GM21786 (cell line): ENCODE measurements around the gene KYNU.
"Not testable (repeated sequence)": the region's sequence is repeated elsewhere in the genome, so short reads cannot be mapped to it uniquely, and the experiment has no call there.

ENCODE experiments used
- ATAC-seq: cut with Tn5 transposase; IDR thresholded peaks from one replicate; pipeline ENCODE4 v1.9.1; 2021; ENCODE audit not compliant: unreplicated experiment

The KYNU gene

DNA sequence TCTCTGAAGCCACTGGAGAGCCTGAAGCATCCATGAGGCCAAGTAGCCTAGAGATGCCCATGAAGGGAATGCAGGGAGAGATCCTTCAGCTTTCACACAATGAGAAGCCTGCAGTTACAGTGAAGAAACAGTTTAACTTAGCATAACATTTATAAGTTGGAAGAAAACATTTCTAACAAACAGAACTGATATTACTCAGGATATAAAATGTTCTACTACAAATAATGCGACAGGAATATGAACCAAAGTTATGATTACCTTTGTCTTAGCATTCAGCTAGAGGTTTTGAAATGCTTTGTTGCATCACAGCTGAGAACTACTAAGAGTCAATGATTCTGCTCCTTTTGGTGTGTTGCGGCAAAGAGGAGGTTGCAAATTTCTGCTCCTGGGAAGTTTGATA lies 6.9 kb upstream of the KYNU start:
- ATAC-seq = no peak

DNA sequence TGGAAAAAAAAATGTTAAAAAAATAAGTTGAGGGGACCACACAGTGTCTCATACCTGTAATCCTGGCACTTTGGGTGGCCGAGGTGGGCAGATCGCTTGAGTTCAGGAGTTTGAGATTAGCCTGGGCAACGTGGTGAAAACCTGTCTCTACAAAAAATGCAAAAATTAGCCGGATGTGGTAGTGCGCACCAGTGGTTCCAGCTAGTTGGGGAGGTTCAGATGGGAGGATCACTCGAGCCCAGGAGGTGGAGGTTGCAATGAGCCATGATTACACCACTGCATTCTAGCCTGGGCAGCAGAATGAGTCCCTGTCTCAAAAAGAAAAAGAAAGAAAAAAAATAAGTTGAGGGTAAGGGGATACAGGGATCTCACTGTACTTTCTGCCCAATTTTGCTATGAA lies 6.1 kb upstream of the KYNU start:
- ATAC-seq = no peak

DNA sequence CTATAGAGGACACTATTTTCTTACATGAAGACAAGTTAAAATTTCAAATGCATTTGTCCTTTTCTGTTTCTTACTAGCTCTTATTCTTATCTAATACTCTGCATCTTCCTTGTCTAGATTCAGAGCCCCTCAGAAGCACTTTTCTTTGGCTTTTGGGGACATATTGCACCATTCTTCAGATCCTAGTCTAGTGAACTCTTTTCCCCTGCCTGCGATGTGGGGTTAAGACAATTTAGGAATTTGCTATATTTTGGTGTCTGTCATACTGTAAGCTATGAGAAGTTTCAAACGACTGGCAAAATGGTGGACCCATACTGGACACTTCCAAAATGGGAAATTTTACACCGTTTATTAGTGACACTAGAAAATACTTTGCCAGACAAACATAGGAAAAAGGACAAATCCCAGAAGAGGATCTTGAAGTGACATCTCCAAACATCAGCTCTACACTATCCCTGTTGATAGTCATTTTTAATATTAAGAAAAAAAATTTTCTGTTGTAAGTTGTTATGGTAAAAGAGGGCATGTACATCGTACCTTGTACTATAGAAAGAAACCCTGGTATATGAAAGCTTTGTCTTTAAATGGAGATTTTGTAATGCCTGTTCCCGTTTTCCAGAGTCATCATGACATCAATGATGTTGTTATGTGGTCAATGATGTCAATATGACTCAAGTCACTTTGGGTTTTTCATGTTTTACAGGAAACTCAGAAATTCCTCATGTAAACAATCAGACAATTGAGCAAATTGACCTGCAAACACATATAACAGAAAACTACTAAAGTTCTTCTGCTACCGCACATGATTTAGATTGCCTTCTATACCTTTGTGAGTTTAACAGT lies 4.4 kb upstream of the KYNU start:
- no peak for ATAC-seq

DNA sequence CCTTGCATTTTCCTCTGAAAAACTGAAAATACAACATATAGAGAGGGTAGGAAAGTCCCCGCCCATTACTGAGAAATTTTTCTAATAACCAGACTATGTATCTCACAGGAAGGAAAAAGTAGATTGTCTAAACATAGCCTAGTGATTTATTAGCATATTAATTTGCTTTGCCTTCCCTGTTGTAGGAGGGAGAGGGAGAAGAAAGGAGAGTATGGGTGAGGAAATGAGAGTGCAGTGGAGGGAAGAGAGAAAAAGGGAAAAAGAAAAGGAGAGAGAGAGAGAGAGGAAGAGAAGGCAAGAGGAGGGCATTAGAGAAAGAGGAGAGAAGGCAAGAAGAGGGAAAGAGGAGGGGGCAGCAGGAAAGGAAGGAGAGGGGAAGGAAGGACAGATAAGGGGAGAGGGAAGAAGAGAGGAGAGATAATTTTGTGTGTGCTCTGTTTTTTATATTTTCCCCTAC lies 3.6 kb upstream of the KYNU start:
- peak; percentile 19 for ATAC-seq

DNA sequence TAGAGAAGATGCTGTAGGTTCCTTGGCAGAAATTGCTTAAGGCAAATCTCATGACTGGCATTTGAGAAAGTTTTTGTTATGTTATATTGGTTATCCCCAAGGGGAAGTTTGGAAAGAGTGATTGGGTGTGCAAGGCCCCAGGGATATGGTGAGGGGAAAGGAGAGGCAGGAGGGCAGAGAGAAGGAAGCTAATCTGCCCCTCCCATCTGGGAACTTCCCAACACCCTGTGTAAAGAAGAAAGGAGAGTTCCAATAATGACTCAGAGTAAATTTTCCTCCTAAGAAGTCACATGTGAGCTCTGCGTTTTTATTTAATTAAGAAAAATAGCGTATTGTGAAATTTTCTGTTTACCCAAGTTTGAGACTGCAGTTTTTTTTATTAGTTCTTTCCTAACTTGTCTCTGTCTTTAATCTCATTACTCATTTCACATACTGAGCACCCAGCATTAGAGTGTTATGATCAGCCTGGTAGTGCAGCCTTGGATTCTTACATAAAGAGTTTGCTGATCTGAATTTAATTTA lies 3.1 kb upstream of the KYNU start:
- peak; percentile 15 for ATAC-seq

DNA sequence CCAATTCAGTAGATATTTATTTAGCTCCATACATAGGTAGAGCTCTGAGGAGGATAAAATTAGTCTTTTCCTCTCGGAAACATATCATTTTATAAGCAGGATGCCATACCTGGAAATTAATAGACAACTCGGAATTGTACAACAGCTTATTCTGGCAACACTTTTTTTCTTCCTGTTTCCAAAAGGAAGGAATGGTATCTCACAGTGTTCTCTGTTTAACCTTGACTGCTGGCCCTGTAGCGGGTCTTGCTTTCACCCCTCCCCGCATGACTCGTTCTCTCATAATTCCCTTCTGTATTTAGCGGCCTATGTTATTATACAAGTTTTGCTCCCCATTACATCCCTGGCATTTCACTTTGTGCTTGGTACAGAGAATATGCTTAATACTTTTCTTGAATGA lies 2.5 kb upstream of the KYNU start:
- ATAC-seq = no peak

DNA sequence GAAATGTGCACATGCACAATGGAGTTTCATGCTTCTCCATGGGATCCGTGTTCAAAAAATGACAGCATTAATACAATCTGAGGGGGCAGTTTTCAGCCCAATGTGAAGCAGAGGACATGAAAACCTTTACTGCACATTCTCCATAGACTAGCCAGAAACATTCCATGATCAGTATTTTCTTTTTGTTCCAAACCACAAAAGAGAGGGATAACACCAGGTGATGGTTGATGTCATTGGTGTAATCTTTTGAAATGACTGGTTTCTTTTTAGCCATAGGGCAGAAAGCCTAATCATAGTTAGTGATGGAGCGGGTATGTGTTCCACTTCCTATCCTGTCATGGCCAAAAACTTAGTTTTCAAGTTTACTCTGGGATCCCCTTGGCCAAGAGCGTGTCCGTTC lies 1.8 kb upstream of the KYNU start:
- no peak for ATAC-seq

DNA sequence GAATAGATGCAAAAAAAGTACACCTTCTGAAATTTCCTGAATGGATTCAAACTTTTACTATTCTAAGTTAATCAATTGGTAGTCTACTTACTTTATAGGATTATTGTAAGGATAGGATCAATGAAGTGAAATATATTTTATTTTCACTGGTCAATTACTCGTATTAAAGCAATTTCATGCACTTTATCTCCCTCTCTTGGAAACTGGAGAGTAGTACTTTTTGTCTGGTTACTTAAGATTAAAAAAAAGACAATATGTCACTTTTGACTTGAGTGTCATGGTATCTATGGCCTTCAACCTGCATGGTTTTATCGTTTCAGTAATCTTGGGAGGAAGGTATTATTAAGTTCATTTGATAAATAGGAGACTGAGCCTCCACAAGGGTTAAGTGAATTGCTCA lies 1.0 kb upstream of the KYNU start:
- ATAC-seq = no peak

DNA sequence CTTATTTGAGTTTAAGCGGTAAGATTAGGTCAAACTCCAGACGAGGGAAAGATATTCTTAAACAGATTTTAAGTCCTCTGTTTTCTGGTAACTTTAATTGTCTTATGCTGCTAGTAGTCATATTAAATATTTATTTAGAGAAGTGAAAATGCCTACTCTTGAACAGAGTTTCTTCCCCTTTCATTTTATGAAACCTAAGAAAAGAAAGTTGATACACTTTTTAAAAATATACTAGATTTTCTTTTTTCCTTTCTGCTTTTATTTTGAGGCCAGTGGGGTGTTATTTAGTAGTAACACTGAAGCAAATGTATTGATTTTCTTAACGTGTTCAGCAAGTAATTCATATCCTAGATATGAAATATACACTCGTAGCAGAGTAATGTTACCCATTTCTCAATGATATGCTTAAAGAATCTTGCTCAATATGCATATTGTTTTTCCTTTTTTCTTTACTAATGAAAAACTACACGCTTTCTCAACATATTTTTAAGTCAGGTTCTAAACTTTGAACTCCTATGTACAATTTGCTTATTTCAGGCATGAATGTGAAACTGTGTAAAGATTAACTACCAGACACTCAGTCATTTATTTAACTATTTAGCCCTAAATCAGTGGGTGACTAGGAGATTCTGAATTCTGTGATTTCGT lies 691 bp downstream of the KYNU start:
- ATAC-seq = peak; percentile 27

DNA sequence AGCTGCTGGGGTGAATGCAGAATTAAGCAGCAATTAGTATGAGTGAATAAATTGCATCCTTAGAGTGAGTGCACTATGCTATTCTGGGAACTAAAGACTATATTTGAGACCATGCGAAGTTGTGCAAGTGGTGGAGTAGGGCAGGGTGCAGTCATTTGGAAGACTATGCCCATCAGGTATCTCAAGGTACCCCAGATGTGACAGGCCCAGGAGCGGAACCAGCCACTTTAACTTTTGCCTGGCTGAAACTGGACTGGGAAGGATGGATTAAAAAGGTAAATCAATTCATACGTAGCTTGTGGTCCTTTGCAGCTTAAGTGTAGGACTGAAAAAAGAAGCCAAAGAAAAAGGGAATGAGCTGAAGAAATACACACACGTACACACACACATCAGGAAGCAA lies 1.7 kb downstream of the KYNU start:
- ATAC-seq = no peak

DNA sequence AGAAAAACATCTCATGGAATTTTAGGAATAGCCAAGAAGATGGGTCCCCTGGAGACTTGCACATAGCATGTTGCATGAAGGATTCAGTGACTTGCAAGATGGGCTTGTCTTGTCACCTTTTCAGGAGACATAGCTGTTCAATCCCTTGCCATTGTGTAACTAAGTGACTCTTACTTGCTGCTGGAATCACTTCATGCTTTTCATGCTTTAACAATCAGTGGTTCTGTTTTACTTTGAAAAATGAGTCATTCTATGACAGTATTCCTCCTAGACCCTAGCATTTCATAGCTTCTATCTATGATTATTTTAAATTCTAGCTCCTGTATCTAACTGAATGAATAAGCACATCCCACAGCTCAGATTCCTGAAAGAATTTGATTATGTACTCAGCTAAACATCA lies 2.8 kb downstream of the KYNU start:
- ATAC-seq = no peak

DNA sequence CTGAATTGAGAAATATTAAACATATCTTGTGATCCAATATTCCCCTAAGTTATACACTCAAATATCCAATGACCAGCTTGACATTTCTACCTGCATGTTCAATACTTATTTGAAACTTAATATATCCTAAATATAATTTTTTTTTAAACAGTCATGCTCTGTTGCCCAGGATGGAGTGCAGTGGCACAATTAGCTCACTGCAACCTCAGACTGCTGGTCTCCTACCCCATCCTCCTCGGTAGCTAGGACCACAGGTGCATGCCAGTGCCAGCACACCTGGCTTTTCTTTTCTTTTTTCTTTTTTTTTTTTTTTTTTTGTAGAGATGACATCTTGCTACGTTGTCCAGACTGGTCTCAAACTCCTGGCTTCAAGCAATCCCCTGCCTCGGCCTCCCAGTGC lies 4.2 kb downstream of the KYNU start:
- no peak for ATAC-seq

DNA sequence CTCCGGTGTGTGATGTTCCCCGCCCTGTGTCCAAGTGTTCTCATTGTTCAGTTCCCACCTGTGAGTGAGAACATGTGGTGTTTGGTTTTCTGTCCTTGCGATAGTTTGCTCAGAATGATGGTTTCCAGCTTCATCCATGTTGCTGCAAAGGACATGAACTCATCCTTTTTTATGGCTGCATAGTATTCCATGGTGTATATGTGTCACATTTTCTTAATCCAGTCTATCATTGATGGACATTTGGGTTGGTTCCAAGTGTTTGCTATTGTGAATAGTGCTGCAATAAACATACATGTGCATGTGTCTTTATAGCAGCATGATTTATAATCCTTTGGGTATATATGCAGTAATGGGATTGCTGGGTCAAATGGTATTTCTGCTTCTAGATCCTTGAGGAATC lies 5.0 kb downstream of the KYNU start:
- not testable (repeated sequence) for ATAC-seq

DNA sequence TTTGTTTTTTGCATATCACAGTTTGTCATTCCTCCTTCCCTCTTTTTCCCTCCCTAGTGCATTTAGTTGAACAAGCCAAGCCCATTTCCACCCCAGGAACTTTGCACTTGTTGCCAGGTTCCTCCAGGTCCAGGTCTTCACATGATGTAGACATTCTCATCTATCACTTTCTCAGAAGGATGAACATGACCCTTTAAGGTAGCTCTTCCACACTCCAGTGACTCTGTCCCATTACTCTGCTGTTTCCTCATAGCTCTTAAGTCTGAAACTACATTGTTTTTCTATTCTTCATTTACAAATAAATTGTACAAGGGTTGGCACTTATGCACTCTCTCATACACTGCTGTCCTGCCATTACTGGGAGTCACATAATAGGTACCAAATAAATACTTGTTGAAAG lies 6.1 kb downstream of the KYNU start:
- no peak for ATAC-seq

DNA sequence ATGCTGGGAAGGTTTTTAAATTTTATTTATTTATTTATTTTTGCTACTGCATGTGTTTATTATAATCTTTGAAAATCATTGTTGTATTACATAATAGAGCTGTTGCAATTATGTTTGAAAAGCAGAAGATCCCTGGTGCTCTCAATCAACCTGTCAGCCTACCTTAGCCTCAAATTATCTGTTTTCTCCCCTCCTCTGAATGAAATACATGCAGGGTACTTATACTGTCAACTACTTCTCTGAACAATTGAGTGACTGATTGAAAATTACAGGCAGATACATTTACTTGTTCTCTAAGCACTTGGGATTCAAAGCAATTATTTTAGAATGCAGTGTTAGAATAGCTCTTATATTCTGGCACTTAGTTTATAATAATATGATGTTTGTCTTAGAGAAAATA lies 8.1 kb downstream of the KYNU start:
- ATAC-seq = no peak

DNA sequence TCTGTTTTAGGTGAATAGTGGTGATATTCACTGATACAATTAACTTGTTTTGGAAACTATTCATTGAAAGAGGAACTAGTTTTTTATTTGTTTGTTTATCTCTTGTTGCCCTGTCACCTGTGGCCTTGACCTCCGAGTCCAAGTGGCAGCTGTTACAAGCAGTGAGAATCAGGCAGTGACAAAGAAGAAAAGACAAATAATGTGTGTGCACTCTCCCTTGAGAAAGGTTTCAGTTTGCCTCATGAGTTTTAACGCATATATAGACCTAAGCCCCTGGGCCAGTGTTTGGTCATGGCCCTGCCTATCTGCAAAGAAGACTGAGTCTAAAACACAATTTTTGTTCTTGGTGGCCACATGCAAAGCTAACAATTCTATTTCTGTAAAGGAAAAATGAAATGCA lies 15.3 kb downstream of the KYNU start:
- peak; percentile 99 for ATAC-seq

DNA sequence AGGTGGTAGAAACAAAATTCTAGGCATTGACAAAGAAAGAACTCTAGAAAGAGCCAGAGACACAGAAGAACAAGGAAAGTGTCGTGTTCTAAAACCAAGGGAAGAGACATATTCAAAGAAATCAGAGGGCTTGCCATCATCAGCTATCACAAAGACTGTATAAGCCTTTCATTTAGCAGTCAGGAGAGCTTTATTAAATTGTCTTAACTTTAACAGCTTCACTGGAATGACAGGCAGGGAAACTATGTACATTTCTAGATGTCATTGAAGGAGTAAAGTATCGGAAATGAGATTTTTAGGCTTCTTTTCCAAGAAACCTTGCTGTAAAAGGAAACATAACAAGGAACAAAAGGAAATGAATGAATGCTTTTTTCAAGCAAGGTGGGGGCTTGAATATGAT lies 15.8 kb downstream of the KYNU start:
- no peak for ATAC-seq

DNA sequence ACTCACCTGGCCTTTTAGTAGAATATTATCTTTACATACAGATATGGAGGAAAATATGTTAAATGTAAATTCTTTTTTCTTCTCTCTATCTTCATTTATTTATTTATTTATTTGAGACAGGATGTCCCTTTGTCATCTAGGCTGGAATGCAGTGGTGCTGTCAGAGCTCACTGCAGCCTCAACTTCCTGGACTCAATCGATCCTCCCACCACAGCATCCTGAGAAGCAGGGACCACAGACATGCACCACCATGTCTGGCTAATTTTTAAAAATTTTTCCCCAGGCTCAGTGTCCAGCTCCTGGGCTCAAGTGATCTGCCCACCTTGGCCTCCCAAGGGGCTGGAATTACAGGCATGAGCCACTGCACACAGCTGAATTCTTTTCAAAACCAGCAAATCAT lies 20.3 kb downstream of the KYNU start:
- ATAC-seq = no peak

DNA sequence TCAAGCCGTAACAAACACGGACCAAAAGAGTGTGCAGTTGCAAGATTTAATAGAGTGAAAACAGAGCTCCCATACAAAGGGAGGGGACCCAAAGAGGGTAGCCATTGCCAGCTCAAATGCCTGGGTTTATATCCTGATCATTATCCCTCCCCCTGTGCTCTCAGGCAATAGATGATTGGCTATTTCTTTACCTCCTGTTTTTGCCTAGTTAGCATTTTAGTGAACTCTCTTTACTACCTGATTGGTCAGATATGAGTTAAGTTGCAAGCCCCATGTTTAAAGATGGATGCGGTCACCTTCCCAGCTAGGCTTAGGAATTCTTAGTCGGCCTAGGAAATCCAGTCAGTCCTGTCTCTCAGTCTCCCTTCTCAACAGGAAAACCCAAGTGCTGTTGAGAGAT lies 22.9 kb downstream of the KYNU start:
- ATAC-seq = not testable (repeated sequence)

DNA sequence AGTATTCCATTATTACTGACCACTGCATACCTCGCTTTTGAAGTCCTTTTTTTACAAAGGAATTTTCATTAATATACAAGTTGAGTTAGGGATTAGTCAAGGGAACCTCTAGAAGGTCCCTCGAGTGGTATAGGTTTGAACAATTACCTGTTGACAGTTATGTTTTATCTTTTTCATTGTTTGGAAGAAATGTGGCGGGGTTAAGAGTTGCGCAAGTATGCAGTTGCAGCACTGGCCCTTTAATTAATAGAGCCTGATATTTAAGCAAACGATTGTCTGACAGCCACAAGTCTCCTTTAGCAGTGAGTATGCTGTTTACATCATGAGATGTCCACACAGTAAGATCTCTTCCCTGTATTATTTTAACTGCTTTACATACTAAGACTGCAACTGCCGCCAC lies 24.3 kb downstream of the KYNU start:
- no peak for ATAC-seq

DNA sequence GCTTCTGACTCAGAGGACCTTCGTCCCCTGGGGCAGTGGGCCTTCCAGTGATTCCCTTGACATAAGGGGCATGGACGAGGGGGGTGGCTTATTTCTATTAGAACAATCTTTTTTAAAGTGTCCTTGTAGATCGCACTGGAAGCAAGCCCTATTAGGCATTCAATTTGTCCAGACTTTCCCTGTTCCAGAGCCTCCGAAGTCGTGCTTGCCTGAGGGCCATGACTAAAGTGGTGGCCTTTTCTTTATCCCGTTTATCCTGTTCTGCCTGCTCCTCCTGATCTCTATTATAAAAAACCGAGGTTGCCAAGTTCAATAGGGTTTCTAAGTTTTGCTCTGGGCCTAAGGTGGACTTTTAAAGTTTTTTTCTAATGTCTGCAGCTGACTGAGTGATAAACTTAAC lies 26.3 kb downstream of the KYNU start:
- not testable (repeated sequence) for ATAC-seq

DNA sequence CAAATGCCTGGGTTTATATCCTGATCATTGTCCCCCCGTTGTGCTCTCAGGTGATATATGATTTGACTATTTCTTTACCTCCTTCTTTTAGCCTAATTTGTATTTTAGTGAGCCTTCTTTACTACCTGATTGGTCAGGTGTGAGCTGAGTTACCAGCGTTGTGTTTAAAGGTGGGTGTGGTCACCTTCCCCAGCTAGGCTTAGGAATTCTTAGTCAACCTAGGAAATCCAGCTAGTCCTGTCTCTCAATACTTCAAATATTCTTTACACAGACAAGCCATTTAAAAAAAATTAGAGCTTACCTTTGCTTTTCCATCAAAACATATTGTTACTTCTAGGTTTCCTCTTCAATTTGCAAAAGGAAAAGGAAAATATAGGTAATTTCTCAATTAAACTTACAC lies 30.2 kb downstream of the KYNU start:
- no peak for ATAC-seq
